Measurements from ENCODE around the gene SLC25A21. TPM values are rescaled to one million over a fixed set of nuclear protein-coding genes. Genes with fewer than 3 reads are reported as not detected.

Gene SLC25A21
- total and polyA plus RNA-seq, 5 donors, result 0.84 to 1.9 (median 1.3) TPM

- no peaks in the 10 kb centered on the region for H3K4me1 ChIP-seq (ENCODE audit: control insufficient read depth, insufficient read depth, low read length)
- intact Hi-C loops (cut with DNase I), result no loop called here
- H3K27me3 ChIP-seq (ENCODE audit: control insufficient read depth, insufficient read depth), result no peaks in the 10 kb centered on the region
- no peak overlapping the region for H3K4me3 ChIP-seq (ENCODE audit: low read length)
- H3K9me3 ChIP-seq (ENCODE audit: control insufficient read depth, low read length), result no peaks in the 10 kb centered on the region
- no peak overlapping the region for H3K27ac ChIP-seq (ENCODE audit: low read length)
- WGBS, result 84% methylated on average over 3 of the region's 3 CpGs
- DNase-seq (no peak), ATAC-seq (no peak)
These were observed 313.3 kb downstream of the SLC25A21 start for GRCh38 chr14:36859119-36859518.

DNA sequence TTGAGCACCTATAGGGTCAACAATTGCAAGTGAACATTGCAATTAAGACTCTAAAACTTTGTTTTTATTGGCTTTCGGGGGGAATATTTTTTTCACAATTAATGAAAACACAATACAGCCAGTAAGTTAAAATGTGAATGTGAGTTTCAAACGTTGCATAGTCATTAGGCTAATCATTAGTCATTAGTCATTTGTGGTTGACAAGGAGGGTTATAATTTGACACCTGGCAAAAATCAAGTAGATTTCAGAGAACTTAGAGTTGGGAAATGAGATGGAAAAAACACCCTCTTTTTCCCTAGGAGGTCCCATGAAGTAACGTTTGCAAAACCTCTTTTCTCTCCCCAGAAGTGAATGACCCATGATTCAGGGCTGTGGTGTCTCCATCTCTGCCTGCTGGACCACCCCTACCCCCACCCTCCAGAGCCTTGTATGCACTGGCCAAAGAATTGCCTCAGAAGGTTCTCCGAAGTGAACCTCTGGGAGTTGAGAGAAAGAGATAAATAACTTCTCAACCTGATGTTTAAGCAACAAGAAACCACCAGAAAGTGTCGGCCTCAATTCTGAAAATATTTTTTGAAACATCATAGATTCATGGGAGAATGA is 314.5 kb downstream of the SLC25A21 start:
- no peaks in the 10 kb centered on the region for H3K27me3 ChIP-seq (ENCODE audit: control insufficient read depth, insufficient read depth)
- no peaks in the 10 kb centered on the region for H3K9me3 ChIP-seq (ENCODE audit: control insufficient read depth, low read length)
- no peak overlapping the region for H3K4me3 ChIP-seq (ENCODE audit: low read length)
- intact Hi-C loops (cut with DNase I), result no loop called here
- 68% methylated on average over 5 of the region's 5 CpGs for WGBS
- no peaks in the 10 kb centered on the region for H3K4me1 ChIP-seq (ENCODE audit: control insufficient read depth, insufficient read depth, low read length)
- DNase-seq (no peak), ATAC-seq (peak in 1 of 2 donors; percentile 46)
- no peak overlapping the region for H3K27ac ChIP-seq (ENCODE audit: low read length)

GRCh38 chr14:36857136-36857535 is 315.3 kb downstream of the SLC25A21 start:
- H3K27me3 ChIP-seq (ENCODE audit: control insufficient read depth, insufficient read depth), result no peaks in the 10 kb centered on the region
- no peak overlapping the region for H3K4me3 ChIP-seq (ENCODE audit: low read length)
- intact Hi-C loops (cut with DNase I), result no loop called here
- DNase-seq (no peak), ATAC-seq (no peak)
- no peaks in the 10 kb centered on the region for H3K9me3 ChIP-seq (ENCODE audit: control insufficient read depth, low read length)
- 70% methylated on average over 7 of the region's 7 CpGs for WGBS
- no peaks in the 10 kb centered on the region for H3K4me1 ChIP-seq (ENCODE audit: control insufficient read depth, insufficient read depth, low read length)
- H3K27ac ChIP-seq (ENCODE audit: low read length), result no peak overlapping the region

DNA sequence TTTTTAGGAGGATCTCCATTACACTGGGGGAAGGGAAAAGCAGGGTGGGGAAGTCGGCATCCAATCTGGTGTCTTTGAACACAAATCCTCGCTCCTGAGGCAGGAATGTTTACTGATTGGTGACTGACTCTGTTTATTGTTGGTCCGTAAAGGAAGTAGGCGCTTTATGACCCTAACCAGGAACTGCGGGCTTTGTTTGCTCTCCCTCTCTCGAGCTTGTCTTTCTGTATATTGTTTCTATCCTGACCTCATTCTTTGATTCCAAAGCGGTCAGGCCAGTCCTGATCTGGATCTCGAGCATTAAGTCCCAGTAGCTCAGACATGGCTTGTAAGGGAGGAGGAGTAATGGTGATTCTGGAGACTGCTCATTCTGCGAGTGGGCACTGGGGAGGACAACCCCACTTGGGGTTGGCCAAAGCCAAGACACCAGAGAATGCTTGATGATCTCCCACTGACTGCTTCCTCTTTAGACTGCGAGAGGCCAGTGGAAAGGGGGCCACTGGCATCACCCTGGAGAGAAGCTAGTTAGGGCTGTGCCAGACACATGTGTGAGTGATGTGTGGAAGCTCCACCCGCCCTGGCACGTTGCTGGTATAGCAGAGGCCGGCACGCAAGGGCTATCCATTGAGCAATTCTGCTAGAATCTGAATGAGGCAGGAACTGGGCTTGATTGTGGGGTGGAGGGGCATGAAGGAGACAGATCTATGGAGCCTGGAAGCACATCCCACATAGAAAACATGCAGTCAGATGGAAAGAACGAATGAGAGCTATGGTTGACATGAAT is 316.1 kb downstream of the SLC25A21 start:
- H3K27ac ChIP-seq (ENCODE audit: low read length), result no peak overlapping the region
- no peaks in the 10 kb centered on the region for H3K9me3 ChIP-seq (ENCODE audit: control insufficient read depth, low read length)
- H3K4me1 ChIP-seq (ENCODE audit: control insufficient read depth, insufficient read depth, low read length), result no peaks in the 10 kb centered on the region
- no peaks in the 10 kb centered on the region for H3K27me3 ChIP-seq (ENCODE audit: control insufficient read depth, insufficient read depth)
- H3K4me3 ChIP-seq (ENCODE audit: low read length), result no peak overlapping the region
- intact Hi-C loops (cut with DNase I), result no loop called here
- ATAC-seq (no peak), DNase-seq (peak in 1 of 3 donors; percentile 13)
- 80% methylated on average over 15 of the region's 15 CpGs for WGBS

DNA sequence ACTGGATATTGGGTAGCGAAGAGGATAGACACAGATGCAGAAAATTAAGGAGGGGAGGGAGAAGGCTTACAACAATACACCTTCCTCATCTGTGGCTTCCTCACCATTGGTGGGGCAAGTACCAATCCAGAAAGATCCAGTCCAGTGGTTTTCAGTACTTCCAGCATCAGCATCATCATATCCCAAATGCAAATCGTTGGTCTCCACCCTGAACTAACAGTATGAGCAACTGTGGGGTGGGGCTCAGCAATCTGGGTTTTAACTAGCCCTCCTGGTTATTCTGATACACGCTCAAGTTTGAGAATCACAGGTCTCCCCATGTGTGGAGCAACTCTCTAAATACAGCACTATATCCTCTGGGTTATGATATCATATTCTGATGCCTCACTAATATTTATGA is 317.0 kb downstream of the SLC25A21 start:
- ATAC-seq (no peak), DNase-seq (no peak)
- Histone ChIP-seq H3K27me3 (ENCODE audit: control insufficient read depth, insufficient read depth) (no peaks in the 10 kb centered on the region), H3K9me3 (ENCODE audit: control insufficient read depth, low read length) (no peaks in the 10 kb centered on the region), H3K4me1 (ENCODE audit: control insufficient read depth, insufficient read depth, low read length) (no peaks in the 10 kb centered on the region), H3K27ac (ENCODE audit: low read length) (no peak overlapping the region), H3K4me3 (ENCODE audit: low read length) (no peak overlapping the region)
- WGBS, result 75% methylated on average over 3 of the region's 3 CpGs
- intact Hi-C loops (cut with DNase I), result no loop called here

DNA sequence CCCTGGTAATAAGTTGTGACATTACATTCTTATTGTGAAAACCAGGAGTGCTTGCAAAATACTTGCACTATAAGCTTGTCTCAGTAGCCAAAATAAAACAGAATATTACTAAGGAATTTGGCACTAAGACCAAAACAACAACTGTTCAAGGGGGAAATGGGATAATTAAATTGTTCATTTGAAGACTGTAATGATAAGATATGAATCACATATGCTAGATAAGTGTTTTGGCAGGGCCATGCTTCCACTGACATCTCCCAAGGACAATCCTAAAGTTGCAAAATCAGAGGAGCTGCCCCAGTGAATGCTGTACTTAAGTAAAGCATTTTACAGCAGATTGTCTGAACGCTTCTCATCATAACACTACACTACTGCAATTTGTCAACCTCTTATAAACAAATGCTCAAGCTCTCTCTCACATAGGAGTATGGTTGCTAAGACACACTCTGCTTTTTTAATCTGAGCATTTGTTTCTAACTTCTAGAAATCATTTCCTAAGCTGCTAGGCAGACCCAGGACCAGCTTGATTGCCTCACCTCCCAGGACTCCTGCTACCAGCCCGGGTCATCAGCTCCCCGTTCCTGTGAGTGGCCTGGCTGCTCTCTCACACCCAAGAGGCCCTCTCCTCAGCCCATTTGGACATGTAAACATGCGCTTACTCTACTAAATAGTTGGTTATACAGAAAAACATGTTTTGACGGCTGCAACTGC is 319.3 kb downstream of the SLC25A21 start:
- intact Hi-C loops (cut with DNase I), result no loop called here
- no peaks in the 10 kb centered on the region for H3K9me3 ChIP-seq (ENCODE audit: control insufficient read depth, low read length)
- no peaks in the 10 kb centered on the region for H3K27me3 ChIP-seq (ENCODE audit: control insufficient read depth, insufficient read depth)
- WGBS, result 43% methylated on average over 5 of the region's 5 CpGs
- DNase-seq, result peak; percentile 27 to 46 (median 43)
- H3K4me1 ChIP-seq (ENCODE audit: control insufficient read depth, insufficient read depth, low read length), result no peaks in the 10 kb centered on the region
- H3K27ac ChIP-seq (ENCODE audit: low read length), result no peak overlapping the region
- ATAC-seq, result peak; percentile 41 to 72
- H3K4me3 ChIP-seq (ENCODE audit: low read length), result no peak overlapping the region

- Histone ChIP-seq H3K27ac (ENCODE audit: low read length) (no peak overlapping the region), H3K4me1 (ENCODE audit: control insufficient read depth, insufficient read depth, low read length) (no peaks in the 10 kb centered on the region), H3K4me3 (ENCODE audit: low read length) (no peak overlapping the region), H3K9me3 (ENCODE audit: control insufficient read depth, low read length) (no peaks in the 10 kb centered on the region), H3K27me3 (ENCODE audit: control insufficient read depth, insufficient read depth) (no peaks in the 10 kb centered on the region)
- intact Hi-C loops (cut with DNase I), result no loop called here
- 72% methylated on average over 5 of the region's 5 CpGs for WGBS
- no peak for DNase-seq
- ATAC-seq, result no peak
These were observed 324.2 kb downstream of the SLC25A21 start for GRCh38 chr14:36848213-36848612.

GRCh38 chr14:36847366-36847765 is 325.0 kb downstream of the SLC25A21 start:
- Histone ChIP-seq H3K9me3 (ENCODE audit: control insufficient read depth, low read length) (no peaks in the 10 kb centered on the region), H3K27ac (ENCODE audit: low read length) (no peak overlapping the region), H3K4me1 (ENCODE audit: control insufficient read depth, insufficient read depth, low read length) (no peaks in the 10 kb centered on the region), H3K27me3 (ENCODE audit: control insufficient read depth, insufficient read depth) (no peaks in the 10 kb centered on the region), H3K4me3 (ENCODE audit: low read length) (no peak overlapping the region)
- intact Hi-C loops (cut with DNase I), result no loop called here
- no peak for DNase-seq
- WGBS, result 32% methylated on average over 3 of the region's 3 CpGs
- no peak for ATAC-seq

GRCh38 chr14:36845356-36846012 is 326.9 kb downstream of the SLC25A21 start:
- intact Hi-C loops (cut with DNase I), result no loop called here
- Histone ChIP-seq H3K9me3 (ENCODE audit: control insufficient read depth, low read length) (no peaks in the 10 kb centered on the region), H3K27ac (ENCODE audit: low read length) (no peak overlapping the region), H3K27me3 (ENCODE audit: control insufficient read depth, insufficient read depth) (no peaks in the 10 kb centered on the region), H3K4me3 (ENCODE audit: low read length) (no peak overlapping the region), H3K4me1 (ENCODE audit: control insufficient read depth, insufficient read depth, low read length) (no peaks in the 10 kb centered on the region)
- ATAC-seq (no peak), DNase-seq (no peak)
- 87% methylated on average over 5 of the region's 5 CpGs for WGBS

DNA sequence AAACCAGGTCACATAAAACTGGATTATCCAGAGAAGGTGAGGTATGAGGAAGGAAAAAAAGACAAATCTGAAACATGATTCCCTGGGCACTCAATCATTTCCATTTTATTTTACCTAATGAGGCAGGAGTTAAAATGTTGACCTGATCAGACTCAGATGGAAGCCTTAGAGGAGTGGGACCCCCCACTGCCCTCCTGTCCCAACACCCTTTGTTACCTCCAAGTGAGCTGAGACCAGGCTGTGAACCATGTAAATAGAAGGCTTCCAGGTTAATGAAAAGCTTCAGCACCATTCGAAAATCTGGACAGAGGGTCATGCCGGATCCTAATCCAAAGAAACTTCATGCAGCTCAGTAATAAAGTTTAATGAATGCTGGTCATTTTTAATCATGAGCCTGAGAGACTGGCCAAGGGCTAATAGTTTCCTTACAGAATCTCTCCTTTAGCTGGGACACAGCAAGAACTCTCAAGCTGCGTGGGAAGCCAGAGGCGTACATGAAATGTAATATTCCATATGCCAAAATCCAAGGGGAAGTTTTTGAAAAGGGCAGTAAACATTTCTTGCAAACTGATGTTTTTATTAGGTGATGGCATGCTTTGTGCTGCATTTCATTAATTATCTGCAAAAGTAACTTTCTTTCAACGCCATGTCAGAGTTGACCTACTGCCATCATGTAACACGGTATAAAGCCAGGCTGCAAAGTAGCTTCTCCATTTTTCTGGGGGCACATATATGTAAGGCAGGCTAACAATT is 327.8 kb downstream of the SLC25A21 start:
- no peak overlapping the region for H3K27ac ChIP-seq (ENCODE audit: low read length)
- intact Hi-C loops (cut with DNase I), result no loop called here
- 66% methylated on average over 6 of the region's 6 CpGs for WGBS
- H3K9me3 ChIP-seq (ENCODE audit: control insufficient read depth, low read length), result no peaks in the 10 kb centered on the region
- no peaks in the 10 kb centered on the region for H3K27me3 ChIP-seq (ENCODE audit: control insufficient read depth, insufficient read depth)
- H3K4me3 ChIP-seq (ENCODE audit: low read length), result no peak overlapping the region
- ATAC-seq, result no peak
- no peaks in the 10 kb centered on the region for H3K4me1 ChIP-seq (ENCODE audit: control insufficient read depth, insufficient read depth, low read length)
- no peak for DNase-seq

All from right cardiac atrium (tissue), 5 donors.